H7 (cell line): ENCODE results near the gene PRRT1B. TPM values are rescaled to one million over a fixed set of nuclear protein-coding genes. Genes with fewer than 3 reads are reported as not detected.
A peak's percentile ranks its signal among the peaks of the same experiment; 100 is the strongest.
"Not testable (repeated sequence)": the region's sequence is repeated elsewhere in the genome, so short reads cannot be mapped to it uniquely, and the experiment has no call there.

Source experiments
- DNase-seq: peaks from one replicate; pipeline ENCODE4 v3.0.0; 2012
- H3K27me3 ChIP-seq: 2 replicates; pipeline ENCODE4 v1.6.0; 2011; ENCODE audit warnings: mild to moderate bottlenecking, low read length; ENCODE audit not compliant: control insufficient read depth, insufficient read depth
- H3K36me3 ChIP-seq: replicated peaks from 2 replicates; pipeline ENCODE4 v1.5.1; 2011; ENCODE audit warnings: low read length; ENCODE audit not compliant: control insufficient read depth, insufficient read depth
- H3K4me3 ChIP-seq: 2 replicates; pipeline ENCODE4 v1.5.1; 2011; ENCODE audit warnings: low read depth, mild to moderate bottlenecking, control low read depth, low read length, moderate library complexity; ENCODE audit not compliant: insufficient read depth
- total RNA-seq: library from RNA; depleted of rRNA; stranded (reverse); fragments of >200 nt; shearing (Covaris generic); gene quantifications from 2 replicates; pipeline ENCODE4 v1.2.3, GENCODE V29; 2014; rRNA removed

PRRT1B gene
- 0.22 and 1.5 TPM in 2 replicates for total RNA-seq

DNA sequence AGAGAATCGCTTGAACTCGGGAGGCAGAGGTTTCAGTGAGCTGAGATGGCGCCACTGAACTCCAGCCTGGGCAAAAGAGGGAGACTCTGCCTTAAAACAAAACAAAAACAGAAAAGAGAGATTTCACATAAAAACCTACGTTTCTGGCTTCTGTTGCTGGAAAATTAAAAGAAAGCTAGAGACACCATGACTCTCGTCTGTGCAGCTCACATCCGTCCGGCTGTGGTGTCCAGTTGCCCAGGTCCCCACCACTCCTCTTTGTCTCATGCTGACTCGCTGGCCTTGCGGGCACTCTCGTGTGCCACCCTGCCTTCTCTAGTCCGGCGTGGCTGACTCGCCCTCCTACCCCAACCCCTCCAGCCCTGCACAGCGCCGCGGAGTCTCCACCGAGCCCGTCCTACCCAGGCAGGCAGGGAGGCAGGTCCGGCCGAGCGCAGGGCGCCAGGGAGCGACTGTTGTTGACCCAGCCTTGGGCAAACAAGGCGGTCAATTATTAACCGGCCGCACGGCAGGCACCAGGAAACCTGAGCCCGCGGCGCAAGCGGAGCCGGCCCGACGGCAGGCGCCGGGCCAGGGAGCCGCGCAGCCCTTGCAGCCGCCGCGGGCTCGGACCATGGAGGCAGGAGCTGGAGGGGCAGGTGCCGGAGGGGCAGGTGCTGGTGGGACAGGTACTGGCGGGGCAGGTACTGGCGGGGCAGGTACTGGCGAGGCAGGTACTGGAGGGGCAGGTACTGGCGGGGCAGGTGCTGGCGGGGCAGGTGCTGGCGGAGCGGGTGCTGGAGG lies at the start of gene PRRT1B:
Gene PRRT1B, plus strand, starts transcription at position 521 of the 783 bp plus-strand sequence. Its CDS starts 93 bp downstream, at position 614.
- Histone ChIP-seq H3K4me3 (peak within 1 kb of the TSS; percentile 33), H3K36me3 (no peaks in the 10 kb centered on the region), H3K27me3 (peaks cover 10% of the 10 kb centered on the region)
- DNase-seq = peak; percentile 73

DNA sequence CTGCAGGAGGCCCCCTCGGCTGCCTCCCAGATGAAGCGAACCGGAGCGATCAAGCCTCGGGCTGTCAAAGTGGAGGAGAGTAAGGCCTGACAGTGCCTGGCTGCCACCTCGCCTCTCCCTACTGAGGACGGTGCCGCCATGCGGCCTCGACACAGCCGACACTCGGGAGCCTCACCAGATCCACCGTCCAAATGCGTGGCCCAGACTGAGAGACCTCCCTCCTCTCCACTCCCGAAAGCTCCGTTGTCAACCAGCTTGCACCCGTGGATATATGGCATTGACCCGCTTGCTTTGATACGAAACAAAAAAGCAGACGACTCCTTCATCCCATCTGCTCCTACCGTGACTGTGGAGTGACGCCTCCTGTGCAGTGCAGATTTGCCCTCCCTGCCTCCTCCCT lies 49.5 kb upstream of the PRRT1B start:
- Histone ChIP-seq H3K36me3 (peaks cover 74% of the 10 kb centered on the region), H3K27me3 (no peaks in the 10 kb centered on the region), H3K4me3 (no peak overlapping the region)
- DNase-seq = no peak

DNA sequence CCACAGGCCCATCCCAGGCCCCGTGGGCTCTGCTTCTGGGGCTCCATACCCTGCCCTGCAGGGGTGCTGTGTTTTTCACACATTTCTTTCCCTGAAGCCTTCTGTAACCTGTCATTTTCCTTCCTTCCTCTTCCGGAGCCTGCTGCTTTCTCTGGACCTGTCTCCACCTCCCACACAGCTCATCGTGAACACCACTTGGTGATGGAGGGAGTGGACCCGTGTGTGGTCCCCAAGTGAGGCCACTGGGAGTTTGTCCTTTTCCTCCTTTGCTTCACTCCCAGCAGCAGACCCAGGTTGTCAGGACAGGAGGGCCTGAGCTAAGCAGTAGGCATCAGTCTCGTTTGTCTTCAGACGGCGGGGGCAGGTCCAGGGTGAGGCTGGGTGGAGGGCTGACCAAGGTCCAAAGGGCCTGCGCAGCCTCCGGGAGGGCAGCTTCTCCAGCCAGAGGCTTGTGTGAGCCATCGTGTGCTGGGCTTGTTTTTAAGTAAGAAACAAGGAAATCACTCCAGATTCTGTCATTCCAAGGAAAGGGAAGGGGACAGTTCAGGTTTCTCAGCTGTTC lies 48.4 kb upstream of the PRRT1B start:
- Histone ChIP-seq H3K27me3 (no peaks in the 10 kb centered on the region), H3K4me3 (no peak overlapping the region), H3K36me3 (peaks cover 66% of the 10 kb centered on the region)
- DNase-seq = no peak

DNA sequence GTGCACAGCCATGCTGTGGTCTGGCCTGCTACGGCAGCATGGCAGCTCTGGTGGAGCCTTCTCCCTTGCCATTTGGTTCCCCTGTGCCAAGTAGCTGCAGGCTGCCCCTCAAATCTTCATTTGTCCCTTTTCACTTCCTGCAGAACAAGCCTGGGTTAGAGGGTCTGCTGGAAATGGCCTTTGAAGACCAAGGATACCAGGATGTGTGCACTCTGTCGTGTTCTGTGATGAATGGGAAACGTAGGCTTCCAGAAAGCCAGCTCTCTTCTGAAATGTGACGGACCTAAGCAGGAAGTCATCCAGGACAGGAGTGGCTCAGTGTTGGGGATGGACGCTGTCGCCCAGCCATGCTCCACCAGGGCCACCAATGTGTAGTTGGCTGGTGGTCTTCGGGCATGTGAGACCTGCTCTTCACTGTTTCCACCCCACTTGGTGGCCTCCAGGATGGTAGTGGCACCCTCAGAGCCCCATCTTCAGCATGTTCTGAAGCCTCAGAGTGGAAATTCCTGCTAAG lies 46.0 kb upstream of the PRRT1B start:
- Histone ChIP-seq H3K27me3 (peaks cover 5% of the 10 kb centered on the region; the same call in 1 of the 2 replicates), H3K36me3 (peaks cover 47% of the 10 kb centered on the region), H3K4me3 (no peak overlapping the region)
- no peak for DNase-seq

DNA sequence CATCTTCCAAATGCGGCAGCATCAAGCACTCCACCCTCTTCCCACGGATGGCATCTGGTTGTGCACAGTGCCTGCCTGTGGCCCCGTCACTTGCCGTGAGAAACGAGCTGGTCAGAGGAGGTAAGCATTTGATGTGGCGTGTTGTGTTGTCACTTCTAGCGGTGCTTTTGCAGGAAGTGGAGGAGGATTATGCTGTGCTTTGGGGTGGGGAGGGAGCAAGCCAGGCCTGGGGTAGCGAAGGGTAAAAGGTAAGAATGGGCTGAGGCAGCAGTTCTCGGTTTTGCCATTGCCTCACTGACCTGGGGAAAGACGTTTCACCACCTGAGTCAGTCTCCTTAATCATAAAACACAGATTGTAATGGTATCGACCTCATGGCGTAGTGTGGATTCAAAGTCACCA lies 44.9 kb upstream of the PRRT1B start:
- peaks cover 5% of the 10 kb centered on the region; the same call in 1 of the 2 replicates for H3K27me3 ChIP-seq
- no peak for DNase-seq
- H3K4me3 ChIP-seq = no peak overlapping the region
- H3K36me3 ChIP-seq = peaks cover 38% of the 10 kb centered on the region

DNA sequence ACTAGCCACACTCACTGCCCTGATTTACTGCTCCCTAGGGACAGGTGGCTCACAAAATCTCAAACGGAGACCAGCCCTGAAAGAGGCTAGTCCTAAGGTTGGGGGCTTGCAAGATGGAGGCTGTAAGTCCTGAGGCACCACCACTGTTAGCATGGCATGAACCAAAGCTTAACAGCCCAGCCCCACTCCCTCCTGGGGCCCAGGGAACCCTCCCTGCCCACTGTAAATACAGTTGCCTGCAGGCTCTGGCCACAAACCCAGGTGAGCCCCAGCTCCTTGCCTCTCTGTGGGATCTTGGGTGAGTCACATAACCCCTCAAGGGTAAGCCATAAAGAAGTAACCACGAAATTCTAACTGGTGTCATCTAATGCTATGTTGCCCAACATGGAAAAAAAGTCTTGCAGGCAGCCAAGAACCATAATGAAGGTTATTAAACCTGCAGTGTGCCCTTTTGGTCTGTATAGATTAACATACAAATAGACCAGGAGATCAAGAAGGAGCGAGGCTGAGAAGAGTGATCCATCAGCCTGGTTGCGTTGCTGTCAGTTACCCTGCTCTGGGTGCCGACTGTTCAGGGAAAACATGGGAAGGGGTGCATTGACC lies 44.3 kb upstream of the PRRT1B start:
- Histone ChIP-seq H3K36me3 (peaks cover 31% of the 10 kb centered on the region), H3K27me3 (peaks cover 5% of the 10 kb centered on the region; the same call in 1 of the 2 replicates), H3K4me3 (no peak overlapping the region)
- DNase-seq = no peak

DNA sequence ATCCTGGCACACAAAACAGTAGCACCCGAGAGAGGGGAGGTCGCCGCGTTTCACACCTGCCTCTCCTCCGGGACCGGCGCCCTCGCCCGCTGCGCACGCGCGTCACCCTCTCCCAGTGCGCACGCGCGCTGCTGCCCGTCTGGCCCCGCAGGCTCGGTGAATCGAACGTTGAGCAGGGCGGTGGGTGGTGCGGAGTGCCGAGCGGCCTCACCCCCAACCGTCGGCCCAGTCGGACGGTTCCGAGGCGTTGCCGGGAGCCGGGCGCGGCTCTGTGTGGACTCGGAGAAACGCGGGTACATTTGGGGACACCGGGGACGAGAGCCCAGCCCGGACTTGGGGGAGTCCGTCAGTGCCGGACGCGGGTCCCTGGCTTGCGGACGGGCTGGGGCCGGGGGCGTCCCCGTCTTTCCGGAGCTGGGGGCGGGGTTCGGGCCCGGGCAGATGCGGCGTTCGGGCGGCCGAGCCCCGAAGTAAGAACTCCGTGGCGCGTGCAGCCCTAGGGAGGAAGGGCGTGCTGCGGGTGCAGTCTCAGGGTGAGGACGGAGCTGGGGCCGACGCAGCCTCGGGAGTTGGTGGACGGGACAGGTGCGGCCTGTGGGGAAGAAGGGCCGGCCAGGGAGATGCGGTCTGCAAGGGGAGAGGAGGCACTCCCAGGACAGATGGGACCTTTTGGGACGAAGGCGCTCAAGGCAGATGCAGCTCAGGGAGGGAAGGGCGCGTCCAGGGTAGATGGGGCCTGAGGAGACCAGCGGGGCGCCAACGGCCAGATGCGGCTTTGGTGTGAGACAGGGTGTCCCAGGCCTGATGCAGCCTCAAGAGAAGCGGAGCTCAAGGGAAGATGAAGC lies 42.3 kb upstream of the PRRT1B start, which contains the start of gene POMT1:
Gene POMT1, plus strand, starts transcription at position 138 of the 845 bp plus-strand sequence. CDS start 1,301 bp downstream, outside the sequence.
- peaks cover 13% of the 10 kb centered on the region for H3K36me3 ChIP-seq
- peak within 1 kb of the TSS; percentile 84 for H3K4me3 ChIP-seq
- peaks cover 5% of the 10 kb centered on the region; the same call in 1 of the 2 replicates for H3K27me3 ChIP-seq
- DNase-seq = peak; percentile 99

DNA sequence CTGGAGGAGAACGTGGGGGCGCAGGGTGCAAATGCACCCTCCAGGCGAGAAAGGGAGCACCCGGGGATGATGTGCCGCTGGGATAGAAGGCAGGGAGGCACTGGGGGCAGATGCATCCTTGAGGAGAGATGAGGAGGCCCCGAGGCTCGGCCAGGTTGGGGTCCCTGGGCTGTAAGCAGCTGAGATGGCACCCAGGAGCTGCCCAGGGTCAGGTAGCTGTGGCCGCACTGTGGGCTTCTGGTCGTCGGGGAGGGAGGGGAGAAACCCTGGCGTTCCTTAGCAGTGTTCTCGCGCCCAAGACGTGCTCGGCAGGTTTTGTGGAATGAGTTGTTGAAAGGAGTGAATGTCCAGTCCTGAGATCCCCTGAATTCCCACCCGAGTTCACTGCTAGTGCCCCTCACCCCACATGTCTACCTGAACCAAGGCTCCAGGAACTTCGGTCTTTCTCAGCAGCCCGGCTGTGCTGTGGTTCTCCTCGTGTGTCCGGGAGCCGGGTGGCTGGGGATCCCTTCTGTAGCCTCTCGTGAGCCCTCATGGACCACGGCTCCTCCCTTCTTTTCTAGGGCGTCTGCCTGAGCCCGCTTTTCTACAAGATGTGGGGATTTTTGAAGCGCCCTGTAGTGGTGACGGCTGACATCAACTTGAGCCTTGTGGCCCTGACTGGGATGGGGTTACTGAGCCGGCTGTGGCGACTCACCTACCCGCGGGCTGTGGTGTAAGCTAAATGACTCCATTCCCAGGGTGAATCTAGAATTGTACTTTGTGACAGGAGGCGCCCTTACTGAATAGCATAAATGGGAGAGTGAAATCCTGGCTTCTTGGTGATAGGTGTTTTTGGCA lies 41.5 kb upstream of the PRRT1B start:
- Histone ChIP-seq H3K4me3 (peak overlapping the region; percentile 84), H3K27me3 (peaks cover 5% of the 10 kb centered on the region; the same call in 1 of the 2 replicates), H3K36me3 (peaks cover 9% of the 10 kb centered on the region)
- peak; percentile 73 for DNase-seq

DNA sequence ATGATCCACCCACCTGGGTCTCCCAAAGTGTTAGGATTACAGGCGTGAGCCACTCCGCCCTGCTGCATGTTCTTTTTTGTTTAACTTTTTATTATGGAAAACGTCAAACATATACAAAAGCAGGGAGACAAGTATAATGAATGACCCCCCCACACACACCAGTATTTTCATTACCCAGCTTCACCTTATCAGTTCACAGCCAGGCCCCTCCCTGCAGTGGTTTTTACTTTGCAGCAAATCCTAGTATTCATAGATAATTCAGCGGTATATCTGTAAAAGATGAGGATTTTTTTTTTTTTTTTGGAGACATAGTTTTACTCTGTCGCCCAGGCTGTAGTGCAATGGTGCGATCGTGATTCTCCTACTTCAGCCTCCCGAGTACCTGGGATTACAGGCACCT lies 40.3 kb upstream of the PRRT1B start:
- H3K4me3 ChIP-seq = no peak overlapping the region
- peaks cover 5% of the 10 kb centered on the region; the same call in 1 of the 2 replicates for H3K27me3 ChIP-seq
- DNase-seq = no peak
- peaks cover 3% of the 10 kb centered on the region for H3K36me3 ChIP-seq

DNA sequence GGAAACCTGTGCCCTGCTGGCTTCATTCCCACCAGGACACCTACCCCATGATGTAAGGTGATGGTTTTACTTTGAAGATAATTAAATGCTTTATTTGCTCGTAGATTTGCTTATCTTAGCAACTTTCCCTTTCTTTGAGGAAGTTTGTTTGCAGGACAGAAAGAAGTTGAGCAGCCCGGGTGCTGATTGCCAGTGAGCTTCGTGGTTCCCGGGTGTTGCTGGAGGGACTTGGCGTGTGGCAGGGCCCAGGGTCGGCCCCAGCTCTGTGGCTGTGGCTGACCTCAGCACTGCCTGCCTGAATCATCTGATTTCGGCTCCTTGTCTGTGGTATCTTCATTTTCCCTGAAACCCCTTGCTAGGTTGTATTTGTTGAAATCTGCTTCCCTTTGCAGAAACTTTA lies 33.9 kb upstream of the PRRT1B start:
- no peak overlapping the region for H3K4me3 ChIP-seq
- DNase-seq = no peak
- no peaks in the 10 kb centered on the region for H3K27me3 ChIP-seq
- peaks cover 26% of the 10 kb centered on the region for H3K36me3 ChIP-seq

DNA sequence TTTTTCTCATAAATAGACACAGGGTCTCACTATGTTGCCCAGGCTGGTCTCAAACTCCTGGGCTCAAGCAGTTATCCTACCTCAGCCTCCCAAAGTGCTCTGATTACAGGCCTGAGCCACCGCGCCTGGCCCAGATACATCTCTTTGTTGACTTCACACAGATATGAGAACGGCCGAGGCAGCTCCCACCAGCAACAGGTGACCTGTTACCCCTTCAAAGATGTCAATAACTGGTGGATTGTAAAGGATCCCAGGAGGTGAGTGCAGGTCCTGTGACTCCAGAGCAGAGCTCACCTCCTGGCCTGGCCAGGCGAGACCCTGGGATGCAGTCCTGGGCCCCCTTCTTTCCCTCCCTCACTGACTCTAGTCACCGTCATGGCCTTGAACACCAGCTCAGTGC lies 33.4 kb upstream of the PRRT1B start:
- Histone ChIP-seq H3K4me3 (no peak overlapping the region), H3K27me3 (no peaks in the 10 kb centered on the region), H3K36me3 (peaks cover 30% of the 10 kb centered on the region)
- DNase-seq = no peak

DNA sequence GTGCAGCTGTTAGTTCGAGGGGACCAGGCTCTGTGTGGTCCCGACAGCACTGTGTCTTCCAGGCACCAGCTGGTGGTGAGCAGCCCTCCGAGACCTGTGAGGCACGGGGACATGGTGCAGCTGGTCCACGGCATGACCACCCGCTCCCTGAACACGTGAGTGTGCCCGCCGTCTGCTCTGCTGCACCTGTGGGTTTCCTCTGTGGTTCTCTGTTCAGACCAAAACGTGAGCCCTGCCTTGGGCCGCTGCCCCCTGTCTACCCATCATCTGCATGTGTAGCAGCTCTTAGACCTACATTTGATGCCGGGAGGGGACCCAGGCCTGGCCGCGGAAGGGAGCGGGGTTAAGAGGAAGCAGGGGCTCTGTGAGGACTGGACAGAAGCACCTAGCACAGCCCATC lies 32.1 kb upstream of the PRRT1B start:
- DNase-seq = no peak
- no peaks in the 10 kb centered on the region for H3K27me3 ChIP-seq
- no peak overlapping the region for H3K4me3 ChIP-seq
- H3K36me3 ChIP-seq = peaks cover 32% of the 10 kb centered on the region

DNA sequence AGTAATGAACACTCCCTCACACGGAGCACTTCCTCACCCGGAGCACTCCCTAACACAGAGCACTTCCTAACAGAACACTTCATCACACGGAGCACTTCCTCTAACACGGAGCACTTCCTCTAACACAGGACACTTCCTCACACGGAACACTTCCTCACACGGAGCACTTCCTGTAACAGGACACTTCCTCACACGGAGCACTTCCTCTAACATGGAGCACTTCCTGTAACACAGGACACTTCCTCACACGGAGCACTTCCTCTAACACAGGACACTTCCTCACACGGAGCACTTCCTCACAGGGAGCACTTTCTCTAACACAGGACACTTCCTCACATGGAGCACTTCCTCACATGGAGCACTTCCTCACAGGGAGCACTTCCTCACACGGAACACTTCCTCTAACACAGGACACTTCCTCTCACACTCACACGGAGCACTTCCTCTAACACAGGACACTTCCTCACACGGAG lies 29.7 kb upstream of the PRRT1B start:
- DNase-seq, H3K4me3 ChIP-seq: not testable (repeated sequence)
- peaks cover 50% of the 10 kb centered on the region for H3K36me3 ChIP-seq

More for the DNA sequence above, 29.7 kb upstream of the PRRT1B start:
- H3K27me3 ChIP-seq = not testable (repeated sequence)
